AG10803 (cell line): ENCODE measurements around the gene LSAMP.

Experiments
- DNase-seq: peaks from one replicate; pipeline ENCODE4 v3.0.0; 2010; ENCODE audit warnings: low read depth
- H3K4me3 ChIP-seq: 2 replicates; pipeline ENCODE4 v1.5.1; 2011; ENCODE audit warnings: mild to moderate bottlenecking, low read length, control low read depth
- CTCF ChIP-seq: conservative IDR thresholded peaks from 2 replicates; pipeline ENCODE4 v1.5.1; 2011; ENCODE audit warnings: mild to moderate bottlenecking, low read length, control low read depth, inconsistent platforms

The LSAMP gene

GRCh38 chr3:116391296-116392201 is 53.7 kb downstream of the LSAMP start:
- TF ChIP-seq CTCF = no peak
- H3K4me3 ChIP-seq = no peak overlapping the region
- DNase-seq = no peak

GRCh38 chr3:116390318-116390717 is 55.0 kb downstream of the LSAMP start:
- no peak for TF ChIP-seq CTCF
- H3K4me3 ChIP-seq = no peak overlapping the region
- DNase-seq = no peak

- H3K4me3 ChIP-seq = no peak overlapping the region
- no peak for TF ChIP-seq CTCF
- no peak for DNase-seq
Measured at GRCh38 chr3:116388867-116389385, 56.4 kb downstream of the LSAMP start.

- DNase-seq = no peak
- no peak for TF ChIP-seq CTCF
- H3K4me3 ChIP-seq = no peak overlapping the region
Measured at GRCh38 chr3:116386168-116386567, 59.1 kb downstream of the LSAMP start.

GRCh38 chr3:116384717-116385116 is 60.6 kb downstream of the LSAMP start:
- DNase-seq = no peak
- H3K4me3 ChIP-seq = no peak overlapping the region
- no peak for TF ChIP-seq CTCF

- no peak overlapping the region for H3K4me3 ChIP-seq
- TF ChIP-seq CTCF = no peak
- no peak for DNase-seq
Measured at GRCh38 chr3:116378077-116378476, 67.2 kb downstream of the LSAMP start.

- DNase-seq = no peak
- TF ChIP-seq CTCF = no peak
- H3K4me3 ChIP-seq = no peak overlapping the region
Measured at GRCh38 chr3:116374901-116375300, 70.4 kb downstream of the LSAMP start.
